GM12873 (cell line): ENCODE measurements around the gene CHCHD6.

ENCODE experiments used
- CTCF ChIP-seq: IDR thresholded peaks from 2 replicates; pipeline ENCODE4 v1.5.1; 2012; ENCODE audit warnings: low read depth, mild to moderate bottlenecking, moderate library complexity, low read length, control low read depth; ENCODE audit not compliant: insufficient read depth; ENCODE audit errors: missing control alignments

CHCHD6 gene

GRCh38 chr3:126961191-126961790, 257.3 kb downstream of the CHCHD6 start:
- TF ChIP-seq CTCF: no peak

- no peak for TF ChIP-seq CTCF
These were observed 257.9 kb downstream of the CHCHD6 start for GRCh38 chr3:126961791-126962461.

GRCh38 chr3:126962756-126963155, 258.7 kb downstream of the CHCHD6 start:
- no peak for TF ChIP-seq CTCF

GRCh38 chr3:126963261-126964190, 259.5 kb downstream of the CHCHD6 start:
- TF ChIP-seq CTCF: no peak

GRCh38 chr3:126964261-126964660, 260.2 kb downstream of the CHCHD6 start:
- TF ChIP-seq CTCF: no peak

GRCh38 chr3:126964950-126965349, 260.9 kb downstream of the CHCHD6 start:
- TF ChIP-seq CTCF: no peak

- TF ChIP-seq CTCF: no peak
These were observed 261.6 kb downstream of the CHCHD6 start for GRCh38 chr3:126965526-126966080.
